22Rv1 (cell line): ENCODE data around the gene PRPF38A.

ENCODE experiments used
- CTCF ChIP-seq: fragments of 450-650 bp; IDR thresholded peaks from 2 replicates; pipeline ENCODE4 v1.5.1; 2017; ENCODE audit warnings: mild to moderate bottlenecking
- ZFX ChIP-seq: fragments of 450-650 bp; IDR thresholded peaks from 2 replicates; pipeline ENCODE4 v1.6.1; 2017; ENCODE audit warnings: antibody characterized with exemption, borderline replicate concordance

- no peak for TF ChIP-seq CTCF
- TF ChIP-seq ZFX, result no peak
Measured at GRCh38 chr1:52393174-52393573, 11.2 kb upstream of the PRPF38A start.
